ENCODE measurements around the gene MC2R. TPM values are rescaled to one million over a fixed set of nuclear protein-coding genes. Genes with fewer than 3 reads are reported as not detected.

Gene MC2R
- total and polyA plus RNA-seq, 8 donors: 0.46 TPM; not detected in 7

DNA sequence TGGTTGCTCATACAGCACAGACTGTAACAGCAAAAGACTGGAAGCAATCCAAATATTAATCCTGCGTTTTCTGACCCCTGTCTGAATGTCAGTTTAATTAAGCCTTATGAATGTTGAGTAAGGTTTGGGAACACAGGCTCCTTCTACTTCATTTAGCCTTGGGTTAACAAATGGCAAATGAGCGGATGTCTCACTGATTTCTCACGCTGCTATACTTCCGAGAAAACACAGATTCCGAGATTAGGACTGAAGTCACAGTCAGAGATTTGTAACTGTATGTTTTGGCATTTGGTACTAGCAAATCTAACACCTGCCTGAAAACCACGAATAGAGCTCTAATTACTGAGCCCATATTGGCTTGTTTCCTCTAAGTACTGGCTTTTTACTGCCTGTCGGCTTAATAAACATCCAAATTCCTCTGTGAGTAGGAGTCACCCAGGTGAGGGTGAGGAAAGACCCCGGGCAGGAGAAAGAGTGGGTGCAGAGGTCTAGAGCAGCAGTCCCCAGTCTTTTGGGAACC is 80.8 kb downstream of the MC2R start:
- Histone ChIP-seq H3K36me3 (no peaks in the 10 kb centered on the region), H3K4me1 (peaks cover 0 to 8% (median 3%) of the 10 kb centered on the region in 4 donors), H3K27me3 (peaks cover 0 to 25% (median 0%) of the 10 kb centered on the region in 3 donors), H3K27ac (no peak overlapping the region), H3K9me3 (no peaks in the 10 kb centered on the region), H3K4me3 (no peak overlapping the region)
- intact Hi-C loops (cut with DNase I; ENCODE audit: low total_unique reads): no loop called here
- WGBS, 5 donors: 21 to 44% (median 25%) methylated on average over 8 of the region's 8 CpGs
- TF ChIP-seq POLR2AphosphoS5 (IDR thresholded peaks at IDR 0.05): no peak
- no peak for TF ChIP-seq EP300 (IDR thresholded peaks at IDR 0.05)
- TF ChIP-seq CTCF (IDR thresholded peaks at IDR 0.05): no peak
- TF ChIP-seq POLR2A (IDR thresholded peaks at IDR 0.05): no peak
- no peak for DNase-seq

Other genes starting within 250 kb of the MC2R start
- 10 to 100 TPM in 3 of 5 donors, 1 to 10 TPM in 2; 1.4 to 35.0 (median 13.0) TPM for gene FAM210A, start 189.0 kb downstream of the MC2R start, total RNA-seq
- 1 to 10 TPM; 3.4 to 4.0 (median 3.9) TPM for gene FAM210A, start 189.0 kb downstream of the MC2R start, polyA plus RNA-seq
- gene RNMT, start 188.9 kb downstream of the MC2R start, total RNA-seq: 10 to 100 TPM; 11.4 to 73.5 (median 31.3) TPM
- gene RNMT, start 188.9 kb downstream of the MC2R start, polyA plus RNA-seq: 10 to 100 TPM in 2 of 3 donors, 1 to 10 TPM in 1; 9.0 to 11.5 (median 10.1) TPM
- gene MC5R, start 91.4 kb downstream of the MC2R start, total RNA-seq: not detected
- not detected for gene MC5R, start 91.4 kb downstream of the MC2R start, polyA plus RNA-seq
- 10 to 100 TPM in 2 of 5 donors, 1 to 10 TPM in 2, under 1 TPM in 1; 0.58 to 17.4 (median 2.2) TPM for gene ZNF519, start 216.9 kb upstream of the MC2R start, total RNA-seq
- gene ZNF519, start 216.9 kb upstream of the MC2R start, polyA plus RNA-seq: 1 to 10 TPM in 2 of 3 donors, not detected in 1; 1.2 to 3.3 TPM